ENCODE measurements around the gene HBA1.
A peak's percentile ranks its signal among the peaks of the same experiment; 100 is the strongest.
"Not testable (repeated sequence)": the region's sequence is repeated elsewhere in the genome, so short reads cannot be mapped to it uniquely, and the experiment has no call there.

Gene HBA1

DNA sequence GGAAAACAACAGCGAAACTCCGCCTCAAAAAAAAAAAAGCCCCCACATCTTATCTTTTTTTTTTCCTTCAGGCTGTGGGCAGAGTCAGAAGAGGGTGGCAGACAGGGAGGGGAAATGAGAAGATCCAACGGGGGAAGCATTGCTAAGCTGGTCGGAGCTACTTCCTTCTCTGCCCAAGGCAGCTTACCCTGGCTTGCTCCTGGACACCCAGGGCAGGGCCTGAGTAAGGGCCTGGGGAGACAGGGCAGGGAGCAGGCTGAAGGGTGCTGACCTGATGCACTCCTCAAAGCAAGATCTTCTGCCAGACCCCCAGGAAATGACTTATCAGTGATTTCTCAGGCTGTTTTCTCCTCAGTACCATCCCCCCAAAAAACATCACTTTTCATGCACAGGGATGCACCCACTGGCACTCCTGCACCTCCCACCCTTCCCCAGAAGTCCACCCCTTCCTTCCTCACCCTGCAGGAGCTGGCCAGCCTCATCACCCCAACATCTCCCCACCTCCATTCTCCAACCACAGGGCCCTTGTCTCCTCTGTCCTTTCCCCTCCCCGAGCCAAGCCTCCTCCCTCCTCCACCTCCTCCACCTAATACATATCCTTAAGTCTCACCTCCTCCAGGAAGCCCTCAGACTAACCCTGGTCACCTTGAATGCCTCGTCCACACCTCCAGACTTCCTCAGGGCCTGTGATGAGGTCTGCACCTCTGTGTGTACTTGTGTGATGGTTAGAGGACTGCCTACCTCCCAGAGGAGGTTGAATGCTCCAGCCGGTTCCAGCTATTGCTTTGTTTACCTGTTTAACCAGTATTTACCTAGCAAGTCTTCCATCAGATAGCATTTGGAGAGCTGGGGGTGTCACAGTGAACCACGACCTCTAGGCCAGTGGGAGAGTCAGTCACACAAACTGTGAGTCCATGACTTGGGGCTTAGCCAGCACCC, 1.2 kb upstream of the HBA1 start:
- DNase-seq (ENCODE audit: low spot score): no peak

DNA sequence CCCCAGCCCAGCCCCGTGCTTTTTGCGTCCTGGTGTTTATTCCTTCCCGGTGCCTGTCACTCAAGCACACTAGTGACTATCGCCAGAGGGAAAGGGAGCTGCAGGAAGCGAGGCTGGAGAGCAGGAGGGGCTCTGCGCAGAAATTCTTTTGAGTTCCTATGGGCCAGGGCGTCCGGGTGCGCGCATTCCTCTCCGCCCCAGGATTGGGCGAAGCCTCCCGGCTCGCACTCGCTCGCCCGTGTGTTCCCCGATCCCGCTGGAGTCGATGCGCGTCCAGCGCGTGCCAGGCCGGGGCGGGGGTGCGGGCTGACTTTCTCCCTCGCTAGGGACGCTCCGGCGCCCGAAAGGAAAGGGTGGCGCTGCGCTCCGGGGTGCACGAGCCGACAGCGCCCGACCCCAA, 474 bp upstream of the HBA1 start:
- not testable (repeated sequence) for DNase-seq (ENCODE audit: low spot score)

DNA sequence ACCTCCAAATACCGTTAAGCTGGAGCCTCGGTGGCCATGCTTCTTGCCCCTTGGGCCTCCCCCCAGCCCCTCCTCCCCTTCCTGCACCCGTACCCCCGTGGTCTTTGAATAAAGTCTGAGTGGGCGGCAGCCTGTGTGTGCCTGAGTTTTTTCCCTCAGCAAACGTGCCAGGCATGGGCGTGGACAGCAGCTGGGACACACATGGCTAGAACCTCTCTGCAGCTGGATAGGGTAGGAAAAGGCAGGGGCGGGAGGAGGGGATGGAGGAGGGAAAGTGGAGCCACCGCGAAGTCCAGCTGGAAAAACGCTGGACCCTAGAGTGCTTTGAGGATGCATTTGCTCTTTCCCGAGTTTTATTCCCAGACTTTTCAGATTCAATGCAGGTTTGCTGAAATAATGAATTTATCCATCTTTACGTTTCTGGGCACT, 928 bp downstream of the HBA1 start:
- no peak for DNase-seq (ENCODE audit: low spot score)

DNA sequence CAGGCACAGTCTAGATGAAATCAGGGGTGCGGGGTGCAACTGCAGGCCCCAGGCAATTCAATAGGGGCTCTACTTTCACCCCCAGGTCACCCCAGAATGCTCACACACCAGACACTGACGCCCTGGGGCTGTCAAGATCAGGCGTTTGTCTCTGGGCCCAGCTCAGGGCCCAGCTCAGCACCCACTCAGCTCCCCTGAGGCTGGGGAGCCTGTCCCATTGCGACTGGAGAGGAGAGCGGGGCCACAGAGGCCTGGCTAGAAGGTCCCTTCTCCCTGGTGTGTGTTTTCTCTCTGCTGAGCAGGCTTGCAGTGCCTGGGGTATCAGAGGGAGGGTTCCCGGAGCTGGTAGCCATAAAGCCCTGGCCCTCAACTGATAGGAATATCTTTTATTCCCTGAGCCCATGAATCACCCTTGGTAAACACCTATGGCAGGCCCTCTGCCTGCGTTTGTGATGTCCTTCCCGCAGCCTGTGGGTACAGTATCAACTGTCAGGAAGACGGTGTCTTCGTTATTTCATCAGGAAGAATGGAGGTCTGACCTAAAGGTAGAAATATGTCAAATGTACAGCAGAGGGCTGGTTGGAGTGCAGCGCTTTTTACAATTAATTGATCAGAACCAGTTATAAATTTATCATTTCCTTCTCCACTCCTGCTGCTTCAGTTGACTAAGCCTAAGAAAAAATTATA, 1.6 kb downstream of the HBA1 start:
- DNase-seq (ENCODE audit: low spot score): no peak

DNA sequence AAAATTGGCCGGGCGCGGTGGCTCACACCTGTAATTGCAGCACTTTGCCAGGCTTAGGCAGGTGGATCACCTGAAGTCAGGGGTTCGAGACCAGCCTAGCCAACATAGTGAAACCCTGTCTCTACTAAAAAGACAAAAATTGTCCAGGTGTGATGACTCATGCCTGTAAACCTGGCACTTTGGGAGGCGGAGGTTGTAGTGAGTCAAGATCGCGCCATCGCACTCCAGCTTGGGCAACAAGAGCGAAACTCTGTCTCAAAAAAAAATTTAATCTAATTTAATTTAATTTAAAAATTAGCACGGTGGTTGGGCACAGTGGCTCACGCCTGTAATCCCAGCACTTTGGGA, 2.2 kb downstream of the HBA1 start:
- no peak for DNase-seq (ENCODE audit: low spot score)

DNA sequence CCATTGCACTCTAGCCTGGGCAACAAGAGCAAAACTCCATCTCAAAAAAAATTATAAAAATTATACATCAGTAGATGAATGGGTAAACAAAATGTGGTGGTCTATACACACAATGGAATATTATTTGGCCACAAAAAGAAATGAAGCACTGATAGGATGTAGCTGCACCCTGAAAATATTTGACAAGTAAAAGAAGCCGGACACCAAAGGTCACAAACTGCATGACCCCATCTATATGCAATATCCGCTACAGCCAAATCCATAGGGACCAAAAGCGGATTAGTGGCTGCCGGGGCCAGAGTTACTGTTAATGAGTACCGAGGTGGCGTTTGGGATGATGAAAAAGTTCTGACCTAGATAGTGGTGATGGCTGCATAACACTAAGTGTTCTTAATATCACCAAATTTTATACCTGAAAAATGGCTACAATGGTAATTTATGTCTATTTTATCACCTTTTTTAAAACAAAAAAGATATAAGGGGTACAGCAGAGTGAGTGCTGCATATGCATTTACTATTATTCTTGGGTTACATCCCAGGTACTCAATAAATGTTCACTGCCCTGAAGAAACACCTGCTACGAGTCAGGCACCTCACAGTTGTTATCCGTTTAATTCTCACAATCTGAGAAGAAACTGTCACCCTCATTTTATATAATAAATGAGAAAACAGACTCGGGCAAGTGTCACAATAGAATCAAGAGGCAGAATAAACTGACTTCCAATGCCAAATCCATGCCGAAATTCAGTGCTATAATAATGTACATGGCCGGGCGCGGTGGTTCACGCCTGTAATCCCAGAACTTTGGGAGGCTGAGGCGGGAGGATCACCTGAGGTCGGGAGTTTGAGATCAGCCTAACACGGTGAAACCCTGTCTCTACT, 3.0 kb downstream of the HBA1 start:
- no peak for DNase-seq (ENCODE audit: low spot score)

DNA sequence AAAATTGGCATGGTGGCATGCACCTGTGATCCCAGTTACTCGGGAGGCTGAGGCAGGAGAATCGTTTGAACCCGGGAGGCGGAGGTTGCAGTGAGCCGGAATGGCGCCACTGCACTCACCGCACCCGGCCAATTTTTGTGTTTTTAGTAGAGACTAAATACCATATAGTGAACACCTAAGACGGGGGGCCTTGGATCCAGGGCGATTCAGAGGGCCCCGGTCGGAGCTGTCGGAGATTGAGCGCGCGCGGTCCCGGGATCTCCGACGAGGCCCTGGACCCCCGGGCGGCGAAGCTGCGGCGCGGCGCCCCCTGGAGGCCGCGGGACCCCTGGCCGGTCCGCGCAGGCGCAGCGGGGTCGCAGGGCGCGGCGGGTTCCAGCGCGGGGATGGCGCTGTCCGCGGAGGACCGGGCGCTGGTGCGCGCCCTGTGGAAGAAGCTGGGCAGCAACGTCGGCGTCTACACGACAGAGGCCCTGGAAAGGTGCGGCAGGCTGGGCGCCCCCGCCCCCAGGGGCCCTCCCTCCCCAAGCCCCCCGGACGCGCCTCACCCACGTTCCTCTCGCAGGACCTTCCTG, 3.7 kb downstream of the HBA1 start, which contains the start of gene HBQ1:
Gene HBQ1, plus strand, starts transcription at position 359 of the 575 bp plus-strand sequence. Its CDS starts 28 bp downstream, at position 387.
- no peak for DNase-seq (ENCODE audit: low spot score)

DNA sequence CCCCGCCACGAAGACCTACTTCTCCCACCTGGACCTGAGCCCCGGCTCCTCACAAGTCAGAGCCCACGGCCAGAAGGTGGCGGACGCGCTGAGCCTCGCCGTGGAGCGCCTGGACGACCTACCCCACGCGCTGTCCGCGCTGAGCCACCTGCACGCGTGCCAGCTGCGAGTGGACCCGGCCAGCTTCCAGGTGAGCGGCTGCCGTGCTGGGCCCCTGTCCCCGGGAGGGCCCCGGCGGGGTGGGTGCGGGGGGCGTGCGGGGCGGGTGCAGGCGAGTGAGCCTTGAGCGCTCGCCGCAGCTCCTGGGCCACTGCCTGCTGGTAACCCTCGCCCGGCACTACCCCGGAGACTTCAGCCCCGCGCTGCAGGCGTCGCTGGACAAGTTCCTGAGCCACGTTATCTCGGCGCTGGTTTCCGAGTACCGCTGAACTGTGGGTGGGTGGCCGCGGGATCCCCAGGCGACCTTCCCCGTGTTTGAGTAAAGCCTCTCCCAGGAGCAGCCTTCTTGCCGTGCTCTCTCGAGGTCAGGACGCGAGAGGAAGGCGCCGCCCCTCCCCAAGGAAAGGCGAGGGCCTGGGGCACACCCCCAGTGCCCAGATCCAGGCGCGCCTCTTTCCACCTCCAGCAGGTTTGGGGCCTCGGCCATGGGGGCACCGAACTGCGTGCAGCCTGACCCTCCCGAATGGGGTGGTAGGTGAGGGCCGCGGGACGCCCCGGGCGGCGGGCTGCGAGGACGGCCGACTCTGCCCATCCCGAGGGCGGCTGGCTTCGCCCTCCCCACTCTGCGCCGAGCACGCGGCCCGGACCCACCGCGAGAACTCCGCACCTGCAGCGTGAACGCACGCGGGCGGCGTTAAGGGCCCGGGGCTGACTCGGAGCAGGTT, 4.4 kb downstream of the HBA1 start:
- no peak for DNase-seq (ENCODE audit: low spot score)

DNA sequence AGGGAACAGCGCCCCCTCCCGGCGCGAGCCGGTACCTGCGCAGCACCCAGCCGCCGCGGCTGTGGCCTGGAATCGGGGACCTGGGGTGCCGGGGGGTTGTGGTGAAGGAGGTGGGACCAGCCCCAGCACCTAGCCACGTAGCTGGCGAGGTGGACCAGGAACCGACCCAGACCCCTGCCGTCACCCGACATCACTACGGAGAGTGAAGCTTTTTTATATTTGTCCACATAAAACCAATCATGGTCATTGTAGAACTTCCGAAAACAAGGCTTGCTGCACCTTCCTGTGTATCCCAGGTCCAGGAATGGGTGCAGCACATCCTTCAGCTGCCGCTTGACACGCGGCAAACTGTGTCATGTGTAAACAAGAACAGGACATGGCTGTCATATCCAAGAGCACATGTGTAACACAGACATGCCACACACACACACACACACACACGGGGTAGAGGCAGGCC, 5.1 kb downstream of the HBA1 start:
- peak; percentile 14 for DNase-seq (ENCODE audit: low spot score)

DNA sequence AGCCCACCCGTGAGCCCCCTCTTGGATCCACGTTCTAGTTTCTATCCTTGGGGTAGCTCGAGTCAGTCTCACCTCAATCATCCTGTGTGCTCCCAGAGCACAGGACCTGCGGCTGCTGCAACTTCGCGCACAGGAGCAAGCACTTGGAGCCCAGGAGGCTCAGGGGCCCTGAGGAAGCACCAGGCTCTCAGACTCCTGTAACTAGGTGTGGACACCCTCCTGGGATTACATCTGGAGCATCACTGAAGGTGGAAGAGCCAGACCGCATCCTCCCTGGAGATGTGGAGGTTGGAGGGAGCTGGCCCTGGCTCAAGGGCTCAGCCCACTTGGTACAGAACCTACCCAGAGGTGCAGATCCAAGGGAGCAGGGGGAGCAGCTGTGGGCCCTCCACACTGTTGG, 6.5 kb downstream of the HBA1 start:
- no peak for DNase-seq (ENCODE audit: low spot score)

DNA sequence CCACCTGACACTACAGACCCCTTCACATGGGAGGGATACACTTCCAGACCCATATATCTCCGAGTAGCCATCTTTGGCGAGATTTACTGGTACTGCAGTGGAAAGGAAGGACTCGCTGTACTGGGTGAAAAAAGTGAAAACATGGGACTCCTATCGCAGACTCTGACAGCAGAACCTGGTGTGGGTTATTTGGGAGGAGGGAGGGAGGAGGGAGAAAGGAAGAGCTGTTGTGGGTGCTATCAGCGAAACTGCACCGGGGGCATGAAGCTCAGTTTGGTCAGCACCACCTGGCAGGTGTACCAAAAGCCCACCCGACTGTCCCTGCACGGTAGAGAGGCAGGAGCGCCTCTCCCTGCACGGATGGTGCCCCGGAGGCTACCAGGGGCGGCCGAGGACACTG, 8.7 kb downstream of the HBA1 start:
- no peak for DNase-seq (ENCODE audit: low spot score)

DNA sequence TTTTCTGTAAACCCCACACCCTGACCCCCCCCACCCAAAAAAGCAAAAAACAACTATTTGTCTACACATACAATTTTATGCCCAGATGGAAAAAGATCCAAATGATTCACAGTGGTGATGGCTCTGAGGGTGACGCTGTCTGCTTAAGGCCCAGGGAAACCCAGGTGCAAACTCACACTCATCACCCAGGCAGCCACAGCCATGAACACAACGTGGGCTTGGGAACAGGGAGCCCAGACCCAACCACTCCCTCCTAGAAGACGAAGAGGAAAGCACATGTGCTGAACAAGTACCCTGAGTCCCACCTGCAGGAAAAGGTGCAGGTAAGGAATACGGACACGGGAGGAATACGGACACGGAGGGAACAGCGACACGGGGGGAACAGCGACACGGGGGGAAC, 9.2 kb downstream of the HBA1 start:
- no peak for DNase-seq (ENCODE audit: low spot score)

DNA sequence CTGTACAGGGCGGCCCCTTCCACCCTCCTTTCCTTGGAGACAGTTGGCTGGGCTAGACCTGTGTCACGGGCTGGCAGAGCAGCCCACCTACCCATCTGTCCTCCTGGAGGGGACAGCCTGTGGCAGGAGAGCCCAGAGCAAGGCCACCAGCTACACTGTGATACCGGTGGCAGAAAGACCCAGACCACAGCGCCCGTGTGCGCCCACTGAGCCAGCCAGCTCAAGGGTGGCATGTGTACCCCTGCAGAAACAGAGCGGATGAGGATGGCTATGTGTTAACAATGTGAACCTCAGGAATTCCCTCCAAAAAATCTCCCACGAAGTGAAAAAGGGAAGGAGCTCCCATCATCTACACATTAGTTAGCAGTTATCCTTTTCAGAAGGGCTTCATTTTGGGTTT, 10.8 kb downstream of the HBA1 start:
- no peak for DNase-seq (ENCODE audit: low spot score)

DNA sequence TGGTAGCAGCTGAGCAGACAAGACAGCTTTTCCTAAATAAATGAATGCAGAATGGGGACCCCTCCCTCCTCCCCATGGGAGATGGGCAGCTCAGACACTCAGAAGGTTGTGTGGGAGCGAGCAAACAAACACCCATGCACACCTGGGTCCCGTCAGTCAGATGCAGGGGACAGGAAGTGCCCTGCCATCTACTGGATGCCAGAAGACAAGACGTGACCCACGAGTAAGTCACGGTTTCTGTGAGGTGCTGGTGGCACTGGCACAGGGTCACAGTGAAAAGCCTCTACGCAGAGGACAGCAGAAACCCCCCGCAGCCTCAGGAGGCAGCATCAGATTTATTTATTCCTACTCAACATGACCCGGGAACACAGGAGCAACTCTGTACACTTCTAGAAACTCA, 12.2 kb downstream of the HBA1 start:
- DNase-seq (ENCODE audit: low spot score): no peak

DNA sequence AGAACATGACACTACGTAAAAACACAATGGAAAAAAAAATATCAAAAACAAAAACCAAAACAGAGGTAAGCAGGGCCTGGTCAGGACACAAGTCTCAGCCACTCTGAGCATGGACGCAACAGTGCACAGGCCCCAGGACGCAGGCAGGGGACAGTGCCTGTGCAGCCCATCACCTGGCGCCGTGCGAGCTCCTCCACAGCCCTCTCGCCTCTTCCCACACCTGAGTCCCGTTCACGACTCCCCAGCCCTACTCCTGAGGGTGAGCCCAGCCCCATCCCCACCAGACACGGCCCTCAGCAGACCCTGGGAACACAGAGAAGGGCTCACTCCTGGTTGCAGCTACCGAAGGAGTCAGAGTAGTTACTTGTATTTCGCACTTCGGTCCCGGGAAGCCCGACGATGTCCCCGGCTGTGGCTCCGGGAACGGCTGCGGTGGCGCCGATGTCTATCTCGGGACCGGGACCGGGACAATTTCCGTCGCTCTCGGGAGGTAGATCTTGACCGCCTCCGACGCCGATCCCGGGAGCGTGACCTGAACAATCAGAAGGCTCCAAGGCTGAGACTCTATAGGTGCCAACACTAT, 13.2 kb downstream of the HBA1 start:
- no peak for DNase-seq (ENCODE audit: low spot score)

DNA sequence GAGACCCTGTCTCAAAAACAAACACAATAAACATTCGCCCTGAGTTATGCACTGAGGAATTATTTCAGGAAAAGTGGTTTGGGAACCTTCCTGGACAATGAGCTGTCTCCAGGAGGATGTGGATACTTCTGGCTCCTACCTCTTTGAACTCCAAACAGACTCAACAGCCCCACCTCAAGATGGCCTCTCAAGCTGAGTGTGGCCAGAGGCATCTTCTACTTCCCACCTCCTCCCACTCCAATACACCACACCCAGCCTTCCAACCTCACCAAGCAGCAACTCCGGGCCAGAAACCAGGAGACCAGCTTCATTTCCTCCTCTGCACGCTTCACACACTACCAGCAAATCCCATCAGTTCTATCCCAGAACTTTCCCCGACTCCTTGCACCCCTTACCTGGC, 15.4 kb downstream of the HBA1 start:
- no peak for DNase-seq (ENCODE audit: low spot score)

DNA sequence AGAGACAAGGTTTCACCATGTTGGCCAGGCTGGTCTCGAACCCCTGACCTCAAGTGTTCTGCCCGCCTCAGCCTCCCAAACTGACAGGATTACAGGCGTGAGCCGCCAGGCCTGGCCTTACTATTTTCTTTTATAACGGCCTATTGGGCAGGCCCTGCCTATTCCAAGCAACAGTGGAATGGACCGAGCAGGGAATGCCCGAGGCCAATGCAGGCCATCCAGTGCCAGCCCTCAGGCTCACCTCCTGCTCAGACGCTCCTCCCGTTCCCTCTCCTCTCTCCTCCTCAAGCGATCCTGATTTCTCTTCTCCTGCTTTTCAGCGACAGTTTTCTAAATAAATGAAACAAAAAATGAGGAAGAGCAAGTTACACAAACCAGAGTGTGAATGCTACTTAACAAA, 16.2 kb downstream of the HBA1 start:
- DNase-seq (ENCODE audit: low spot score): no peak

DNA sequence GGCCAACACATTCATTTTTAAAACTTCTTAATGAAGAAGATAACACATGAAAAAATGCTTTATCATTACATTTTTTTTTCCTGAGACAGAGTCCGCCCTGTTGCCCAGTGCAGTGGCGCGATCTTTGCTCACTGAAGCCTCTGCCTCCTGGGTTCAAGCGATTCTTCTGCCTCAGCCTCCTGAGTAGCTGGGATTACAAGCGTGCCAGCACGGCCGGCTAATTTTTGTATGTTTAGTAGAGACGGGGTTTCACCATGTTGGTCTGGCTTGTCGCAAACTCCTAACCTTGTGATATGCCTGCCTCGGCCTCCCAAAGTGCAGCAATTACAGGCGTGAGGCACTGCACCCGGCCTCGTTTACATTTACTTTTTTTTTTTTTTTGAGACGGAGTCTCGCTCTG, 17.0 kb downstream of the HBA1 start:
- DNase-seq (ENCODE audit: low spot score): no peak

DNA sequence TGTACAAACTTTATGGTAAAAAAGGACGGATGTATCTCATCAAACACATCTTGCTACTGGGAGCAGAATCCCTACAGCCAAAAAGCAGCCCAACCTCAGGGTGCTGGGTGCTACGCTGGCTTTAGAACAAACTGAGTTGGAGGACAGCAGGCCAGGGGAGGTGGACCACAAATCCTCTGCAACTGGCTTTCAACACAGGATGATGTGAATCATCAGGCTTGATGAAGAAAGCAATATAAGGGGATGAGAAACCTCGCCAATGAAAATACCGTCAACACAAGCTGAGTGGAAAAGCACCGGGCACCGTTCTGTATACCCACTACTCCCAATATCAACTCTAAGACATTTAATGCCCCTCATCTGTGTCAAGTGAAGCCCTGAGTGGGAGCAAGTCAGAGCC, 18.0 kb downstream of the HBA1 start:
- no peak for DNase-seq (ENCODE audit: low spot score)

DNA sequence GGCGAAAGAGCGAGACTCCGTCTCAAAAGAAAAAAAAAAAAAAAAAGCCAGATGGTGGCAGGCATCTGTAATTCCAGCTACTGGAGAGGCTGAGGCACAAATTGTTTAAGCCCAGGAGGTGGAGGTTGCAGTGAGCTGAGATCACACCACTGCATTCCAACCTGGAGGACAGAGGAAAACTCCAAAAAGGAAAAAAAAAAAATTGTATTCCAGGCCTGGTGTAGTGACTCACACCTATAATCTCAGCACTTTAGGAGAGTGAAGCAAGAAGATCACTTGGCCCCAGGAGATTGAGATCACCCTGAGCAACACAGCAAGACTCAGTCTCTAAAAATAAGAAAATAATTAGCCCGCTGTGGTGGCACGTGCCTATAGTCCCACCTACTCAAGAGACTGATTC, 23.9 kb downstream of the HBA1 start:
- DNase-seq (ENCODE audit: low spot score): no peak

DNA sequence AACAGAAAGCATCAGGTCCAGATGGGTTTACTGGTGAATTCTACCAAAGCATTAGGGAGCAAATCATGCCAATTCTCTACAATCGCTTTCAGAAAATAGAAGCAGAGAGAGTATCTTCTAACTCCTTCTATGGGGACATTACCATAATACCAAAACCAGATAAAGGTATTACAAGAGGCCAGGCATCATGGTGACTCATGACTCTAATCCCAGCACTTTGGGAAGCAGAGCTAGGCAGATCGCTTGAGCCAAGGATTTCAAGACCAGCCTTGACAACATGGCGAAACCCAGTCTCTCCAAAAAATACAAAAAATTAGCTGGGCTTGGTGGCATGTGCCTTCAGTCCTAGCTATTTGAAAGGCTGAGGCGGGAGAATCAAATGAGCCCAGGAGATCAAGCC, 26.8 kb downstream of the HBA1 start:
- DNase-seq (ENCODE audit: low spot score): no peak

All from pons (tissue), 1 donor.